Stimulated activated naive CD4-positive, alpha-beta T cell (primary cell): ENCODE data around the gene LDLRAP1.

Source experiments
- DNase-seq, 6 experiments: peaks; one replicate each; lab custom pipeline; 2025; lab: John Stamatoyannopoulos, UW

LDLRAP1 gene

GRCh38 chr1:25544243-25544764 lies 898 bp downstream of the LDLRAP1 start:
- DNase-seq, result peak in 4 of 6 experiments; percentile 27 to 32 (median 28)

- DNase-seq, result no peak
Observed at GRCh38 chr1:25544819-25545218, 1.4 kb downstream of the LDLRAP1 start.

- DNase-seq, result no peak
Observed at GRCh38 chr1:25545767-25546166, 2.4 kb downstream of the LDLRAP1 start.

- no peak for DNase-seq
Observed at GRCh38 chr1:25546193-25546592, 2.8 kb downstream of the LDLRAP1 start.

- no peak for DNase-seq
Observed at GRCh38 chr1:25548601-25549000, 5.2 kb downstream of the LDLRAP1 start.

- DNase-seq, result peak; percentile 50 to 68 (median 58)
Observed at GRCh38 chr1:25549273-25550154, 6.1 kb downstream of the LDLRAP1 start.

GRCh38 chr1:25550155-25550506 lies 6.7 kb downstream of the LDLRAP1 start:
- no peak for DNase-seq

- DNase-seq, result no peak
Observed at GRCh38 chr1:25550683-25551310, 7.4 kb downstream of the LDLRAP1 start.

- no peak for DNase-seq
Observed at GRCh38 chr1:25553749-25554429, 10.5 kb downstream of the LDLRAP1 start.

GRCh38 chr1:25554430-25554780 lies 11.0 kb downstream of the LDLRAP1 start:
- DNase-seq, result no peak

GRCh38 chr1:25554886-25555752 lies 11.7 kb downstream of the LDLRAP1 start:
- no peak for DNase-seq

GRCh38 chr1:25555753-25556092 lies 12.3 kb downstream of the LDLRAP1 start:
- no peak for DNase-seq

GRCh38 chr1:25556132-25556670 lies 12.8 kb downstream of the LDLRAP1 start:
- DNase-seq, result no peak

GRCh38 chr1:25556791-25557476 lies 13.5 kb downstream of the LDLRAP1 start:
- peak in 4 of 6 experiments; percentile 11 to 60 (median 48) for DNase-seq

GRCh38 chr1:25557543-25557942 lies 14.1 kb downstream of the LDLRAP1 start:
- no peak for DNase-seq

GRCh38 chr1:25559031-25559430 lies 15.6 kb downstream of the LDLRAP1 start:
- no peak for DNase-seq

GRCh38 chr1:25560001-25560400 lies 16.6 kb downstream of the LDLRAP1 start:
- peak in 2 of 6 experiments; percentile 11 to 13 for DNase-seq

- no peak for DNase-seq
Observed at GRCh38 chr1:25560788-25561187, 17.4 kb downstream of the LDLRAP1 start.

GRCh38 chr1:25561421-25562100 lies 18.2 kb downstream of the LDLRAP1 start:
- DNase-seq, result peak; percentile 17 to 62 (median 38)
